Body of pancreas (tissue), 4 donors: ENCODE measurements around the gene RHOT2. TPM values are rescaled to one million over a fixed set of nuclear protein-coding genes. Genes with fewer than 3 reads are reported as not detected.

Experiments
- ATAC-seq: fragments of 150-250 bp; one replicate; pipeline ENCODE4 v1.9.1; 2016
- DNase-seq, 4 donors: peaks; one replicate each; pipeline ENCODE4 v3.0.0-alpha.2; 2019
- H3K27ac ChIP-seq, 4 donors: fragments of 200-600 bp; sonication (generic); 1 replicate in 3 of 4; 2 replicates in 1 of 4; pipeline versions ENCODE4 v1.5.1 to v1.6.1; 2016 to 2019; ENCODE audit warnings: mild to moderate bottlenecking in 1 of 4, mixed read lengths in 1 of 4, moderate library complexity in 1 of 4
- H3K27me3 ChIP-seq, 2 donors: fragments of 200-600 bp; sonication (generic); one replicate each; pipeline ENCODE4 v1.6.0; 2016; ENCODE audit warnings: mild to moderate bottlenecking in 1 of 2
- H3K36me3 ChIP-seq, 2 donors: fragments of 200-600 bp; sonication (generic); replicated peaks in 1 of 2; 2 replicates each; pipeline ENCODE4 v1.5.1; 2016; ENCODE audit warnings: low read depth in 2 of 2; ENCODE audit not compliant: insufficient read depth in 1 of 2
- H3K4me1 ChIP-seq: fragments of 200-600 bp; sonication (generic); one replicate; pipeline ENCODE4 v1.6.0; 2016
- H3K4me3 ChIP-seq, 2 donors: fragments of 200-600 bp; sonication (generic); 1 replicate in 1 of 2; 2 replicates in 1 of 2; pipeline ENCODE4 v1.5.1; 2016 to 2019
- H3K9me3 ChIP-seq, 3 donors: fragments of 200-600 bp; sonication (generic); 1 replicate in 2 of 3; 2 replicates in 1 of 3; pipeline ENCODE4 v1.5.1; 2016
- CTCF ChIP-seq, 7 experiments: fragments of 450-650 bp in 4 of 7; fragments of 200-600 bp in 3 of 7; sonication (generic) in 3 of 7; IDR thresholded peaks; one replicate each; pipeline ENCODE4 v1.5.1; 2016 to 2019; ENCODE audit warnings: antibody characterized with exemption in 7 of 7
- POLR2A ChIP-seq, 3 donors: fragments of 450-650 bp; IDR thresholded peaks; one replicate each; pipeline ENCODE4 v1.6.1; 2016; ENCODE audit warnings: antibody characterized with exemption in 3 of 3, mild to moderate bottlenecking in 2 of 3
- WGBS, 2 donors: methylation state at CpG; one replicate each; pipeline ENCODE4 v1.1.5; 2017; 5-methylcytosine and 5-hydroxymethylcytosine counted together
- intact Hi-C: fragments of 100-400 bp; cut with DNase I; formaldehyde crosslinking; loops from one replicate; pipeline ENCODE4 v1.15.1; 2023
- total RNA-seq, 2 donors: library from RNA; depleted of rRNA; stranded (reverse); fragments of >200 nt; gene quantifications; one replicate each; pipeline ENCODE4 v1.1.0, GENCODE V29; 2016

RHOT2 gene
- total RNA-seq, 2 donors from 2014 or later: 65.6 to 89.0 TPM

- no peaks in the 10 kb centered on the region for H3K36me3 ChIP-seq
- no peak overlapping the region for H3K27ac ChIP-seq
- peaks cover 9% of the 10 kb centered on the region for H3K4me1 ChIP-seq
- H3K4me3 ChIP-seq: no peak overlapping the region
- DNase-seq (no peak), ATAC-seq (no peak)
- H3K27me3 ChIP-seq: peaks cover 0 to 58% of the 10 kb centered on the region in 2 donors
- intact Hi-C loops: loop anchor here (10.0 kb wide), 1 partner anchor 470 kb away; no protein-coding TSS in a partner anchor
- 9 to 20% methylated on average over 2 to 45 of the region's 50 CpGs for WGBS, 2 donors
- TF ChIP-seq POLR2A (IDR thresholded peaks at IDR 0.05): no peak
- no peak for TF ChIP-seq CTCF (IDR thresholded peaks at IDR 0.05)
- no peaks in the 10 kb centered on the region for H3K9me3 ChIP-seq
These were observed 36.8 kb downstream of the RHOT2 start for GRCh38 chr16:704552-705380.

- intact Hi-C loops: loop anchor here (10.0 kb wide), 1 partner anchor 469 kb away; no protein-coding TSS in a partner anchor
- H3K4me3 ChIP-seq: no peak within 1 kb of the TSS
- H3K36me3 ChIP-seq: no peaks in the 10 kb centered on the region
- peaks cover 0 to 65% of the 10 kb centered on the region in 2 donors for H3K27me3 ChIP-seq
- ATAC-seq (no peak), DNase-seq (no peak)
- no peaks in the 10 kb centered on the region for H3K9me3 ChIP-seq
- TF ChIP-seq POLR2A (IDR thresholded peaks at IDR 0.05): no peak
- no peak for TF ChIP-seq CTCF (IDR thresholded peaks at IDR 0.05)
- 1% methylated on average over 85 of the region's 115 CpGs; no CpG with 5 or more reads in 1 of the 2 donors for WGBS, 2 donors
- H3K27ac ChIP-seq: no peak within 1 kb of the TSS
- H3K4me1 ChIP-seq: peaks cover 6% of the 10 kb centered on the region
These were observed 37.7 kb downstream of the RHOT2 start, which contains the start of gene FBXL16 for GRCh38 chr16:705431-706188. Gene FBXL16 (minus strand): TSS chr16:705801. CDS start chr16:697405, 8,396 bp downstream.

- DNase-seq (no peak), ATAC-seq (no peak)
- Histone ChIP-seq H3K27ac (no peak overlapping the region), H3K27me3 (peaks cover 0 to 65% of the 10 kb centered on the region in 2 donors), H3K4me3 (no peak overlapping the region), H3K9me3 (no peaks in the 10 kb centered on the region), H3K36me3 (no peaks in the 10 kb centered on the region), H3K4me1 (peaks cover 2% of the 10 kb centered on the region)
- WGBS, 2 donors: 0 to 4% methylated on average over 13 to 49 of the region's 49 CpGs
- intact Hi-C loops: loop anchor here (10.0 kb wide), 1 partner anchor 468 kb away; no protein-coding TSS in a partner anchor
- no peak for TF ChIP-seq POLR2A (IDR thresholded peaks at IDR 0.05)
- no peak for TF ChIP-seq CTCF (IDR thresholded peaks at IDR 0.05)
These were observed 38.5 kb downstream of the RHOT2 start for GRCh38 chr16:706189-707061.

- intact Hi-C loops: loop anchor here (10.0 kb wide), 1 partner anchor 468 kb away; no protein-coding TSS in a partner anchor
- WGBS, 2 donors: 20 to 22% methylated on average over 4 to 14 of the region's 14 CpGs
- H3K4me3 ChIP-seq: no peak overlapping the region
- no peak for TF ChIP-seq POLR2A (IDR thresholded peaks at IDR 0.05)
- H3K36me3 ChIP-seq: no peaks in the 10 kb centered on the region
- ATAC-seq (no peak), DNase-seq (no peak)
- H3K9me3 ChIP-seq: no peaks in the 10 kb centered on the region
- no peak overlapping the region for H3K27ac ChIP-seq
- H3K27me3 ChIP-seq: peaks cover 0 to 58% of the 10 kb centered on the region in 2 donors
- H3K4me1 ChIP-seq: peaks cover 6% of the 10 kb centered on the region
These were observed 39.2 kb downstream of the RHOT2 start for GRCh38 chr16:707062-707538.
